ENCODE measurements around the gene CARHSP1.
"Not testable (repeated sequence)": the region's sequence is repeated elsewhere in the genome, so short reads cannot be mapped to it uniquely, and the experiment has no call there.

The CARHSP1 gene

DNA sequence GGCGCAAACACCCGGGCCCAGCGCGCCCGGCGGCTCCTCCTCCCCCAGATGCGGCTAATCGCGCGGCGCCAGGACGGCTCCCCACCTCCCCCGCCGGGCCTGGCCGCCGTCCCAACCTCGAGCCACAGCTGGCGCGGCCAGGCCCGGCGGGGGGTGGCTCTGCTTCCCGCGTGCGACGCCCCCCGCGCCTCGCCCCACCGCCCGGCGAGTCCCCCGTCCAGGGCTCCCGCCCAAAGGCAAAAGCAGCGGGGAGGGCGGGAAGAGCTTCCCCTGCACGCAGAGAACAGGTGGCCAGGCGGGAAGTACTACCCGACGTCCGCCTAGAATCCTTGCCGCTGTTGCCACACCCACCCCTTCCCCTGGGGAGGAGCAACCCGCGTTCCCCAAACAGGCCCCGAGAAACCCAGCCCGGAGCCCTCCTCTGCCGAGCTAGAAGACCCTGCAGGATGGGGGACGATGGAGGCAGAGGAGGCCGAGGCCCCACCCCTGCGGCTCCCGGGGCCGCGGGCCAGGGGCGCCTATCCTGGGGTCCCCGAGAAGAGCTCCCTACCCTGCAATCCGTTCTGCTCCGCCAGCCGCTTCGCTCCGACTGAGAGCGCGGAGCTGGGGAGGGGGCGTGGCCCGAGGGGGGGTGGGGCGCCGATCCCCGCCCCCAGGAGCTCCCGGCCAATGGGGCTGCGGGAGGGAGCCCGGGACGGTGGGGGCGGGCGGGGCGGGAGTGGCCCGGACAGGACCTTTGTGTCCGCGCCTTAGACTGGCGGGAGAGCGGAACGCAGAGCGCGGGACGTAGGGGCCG, at the start of gene CARHSP1:
TSS of gene CARHSP1 (minus strand) at position 591 of the 796 bp plus-strand sequence. CDS start 9,678 bp downstream, outside the sequence.
- peak; percentile 90 for DNase-seq

DNA sequence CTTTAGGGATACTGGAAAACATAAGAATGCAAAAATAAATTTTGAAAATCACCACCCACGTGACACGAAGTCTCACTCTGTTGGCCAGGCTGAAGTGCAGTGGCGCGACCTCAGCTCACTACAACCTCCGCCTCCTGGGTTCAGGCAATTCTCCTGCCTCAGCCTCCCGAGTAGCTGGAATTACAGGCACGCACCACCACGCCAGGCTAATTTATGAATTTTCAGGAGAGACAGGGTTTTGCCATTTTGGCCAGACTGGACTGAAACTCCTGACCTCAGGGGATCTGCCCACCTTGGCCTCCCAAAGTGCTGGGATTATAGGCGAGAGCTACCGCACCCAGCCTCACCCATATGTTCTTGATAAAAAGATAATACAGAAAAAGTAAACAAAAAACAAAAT, 48.5 kb upstream of the CARHSP1 start:
- DNase-seq: not testable (repeated sequence)

DNA sequence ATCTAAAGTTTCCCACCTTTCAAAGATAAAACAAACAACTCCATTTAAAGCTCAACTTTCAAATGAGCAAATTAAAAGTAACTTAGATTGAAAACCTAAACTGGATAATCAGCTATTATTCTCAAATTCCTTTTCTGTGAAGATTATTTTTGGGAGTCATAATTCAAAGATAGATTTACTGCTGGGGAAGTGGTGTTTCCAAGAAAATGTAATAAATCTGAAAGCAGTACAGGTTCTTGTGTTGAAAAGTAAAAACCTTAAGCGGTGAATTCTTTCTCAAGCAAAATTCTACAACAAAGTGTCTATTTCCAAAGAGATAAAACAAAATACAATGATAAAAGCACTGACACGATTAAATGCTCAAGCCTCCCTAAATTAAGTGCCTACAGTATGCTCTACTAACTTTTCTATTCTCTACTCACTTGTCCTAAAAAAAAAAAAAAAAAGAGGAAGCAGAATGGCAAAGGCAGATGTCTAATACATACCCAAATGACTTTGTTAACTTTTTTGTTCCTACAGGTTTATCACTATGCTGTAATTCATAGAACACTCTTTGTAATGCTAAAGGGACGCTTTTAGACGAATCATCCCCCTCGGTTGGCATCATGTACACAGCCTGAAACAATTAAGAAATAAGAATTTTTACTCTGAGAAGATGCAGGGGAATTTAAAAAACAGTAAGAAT, 47.9 kb upstream of the CARHSP1 start:
- DNase-seq: no peak

DNA sequence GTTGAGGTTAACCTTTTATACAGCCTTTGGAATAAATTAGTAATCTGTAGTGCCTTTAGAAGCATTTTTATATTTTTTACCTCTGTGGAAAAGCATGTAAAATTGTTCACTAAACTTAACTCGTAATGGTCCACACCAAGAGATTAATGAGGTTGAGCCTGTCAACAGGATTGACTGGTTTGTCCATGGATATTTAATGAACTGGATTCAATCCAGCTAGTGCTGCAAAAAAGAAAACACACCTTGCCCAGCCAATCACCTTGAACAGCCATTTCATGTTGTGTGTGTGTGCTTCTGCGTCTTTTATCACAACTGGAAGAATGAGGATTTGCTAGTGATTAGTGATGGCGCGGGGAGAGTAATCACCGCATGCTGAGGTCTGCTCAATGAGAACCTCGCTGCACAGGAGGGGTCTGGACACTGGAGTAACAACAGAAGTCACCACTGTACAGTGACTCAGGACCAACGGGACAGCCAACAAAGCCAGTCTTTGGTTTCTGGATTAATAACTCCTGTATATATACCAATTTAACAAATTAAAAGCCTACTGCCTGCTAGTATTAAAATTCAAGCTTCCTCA, 47.0 kb upstream of the CARHSP1 start:
- DNase-seq: no peak

DNA sequence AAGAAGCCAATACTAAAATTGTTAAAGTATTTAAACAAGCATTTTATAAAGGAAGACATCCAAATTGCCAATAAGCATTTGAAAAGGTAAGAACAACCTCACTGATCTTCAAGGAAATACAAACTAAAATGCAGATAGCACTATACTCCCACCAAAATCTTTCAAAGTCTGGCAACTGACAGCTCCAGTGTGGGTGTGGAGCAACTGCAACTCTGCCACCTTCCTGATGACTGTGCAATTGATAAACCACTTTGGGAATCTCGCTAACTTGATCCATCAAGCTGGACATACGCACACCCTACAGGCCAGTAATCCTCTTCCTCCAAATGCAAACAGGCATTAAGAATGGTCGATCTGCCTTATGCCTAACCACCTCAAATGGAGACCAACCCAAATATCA, 45.3 kb upstream of the CARHSP1 start:
- no peak for DNase-seq

DNA sequence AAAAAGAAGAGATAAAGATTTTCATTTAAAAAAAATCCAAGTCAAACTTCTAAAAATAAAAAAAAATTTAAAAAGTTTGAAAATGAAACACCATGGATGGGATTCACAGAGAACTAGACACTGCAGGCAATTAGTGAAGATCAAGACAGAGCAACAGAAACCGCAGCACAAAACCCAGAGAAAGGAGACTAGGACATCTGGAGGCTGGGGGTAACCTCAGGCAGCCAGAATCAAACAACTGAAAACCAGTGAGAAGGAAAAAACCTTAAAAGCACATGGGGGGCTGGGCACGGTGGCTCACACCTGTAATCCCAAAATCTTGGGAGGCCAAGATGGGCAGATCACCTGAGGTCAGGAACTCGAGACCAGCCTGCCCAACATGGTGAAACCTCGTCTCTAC, 44.0 kb upstream of the CARHSP1 start:
- DNase-seq: no peak

DNA sequence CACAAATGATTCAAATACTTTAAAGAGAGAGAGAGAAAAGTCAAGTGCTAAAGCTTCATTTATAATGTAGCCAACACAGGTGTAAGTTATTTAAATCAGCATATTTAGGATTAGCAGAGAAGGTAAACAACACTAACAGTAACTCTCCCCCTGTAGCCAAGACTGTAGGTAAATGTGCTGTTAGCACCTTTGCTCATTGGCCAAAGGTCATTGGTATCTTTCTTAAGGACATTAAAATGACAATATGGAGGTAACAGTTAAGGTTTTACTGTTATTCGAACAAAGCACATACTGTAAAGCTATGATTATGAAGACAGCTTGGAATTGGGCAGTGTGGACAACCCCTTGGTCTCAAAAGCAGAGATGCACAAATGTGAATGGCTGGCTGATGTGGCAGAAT, 42.0 kb upstream of the CARHSP1 start:
- no peak for DNase-seq

DNA sequence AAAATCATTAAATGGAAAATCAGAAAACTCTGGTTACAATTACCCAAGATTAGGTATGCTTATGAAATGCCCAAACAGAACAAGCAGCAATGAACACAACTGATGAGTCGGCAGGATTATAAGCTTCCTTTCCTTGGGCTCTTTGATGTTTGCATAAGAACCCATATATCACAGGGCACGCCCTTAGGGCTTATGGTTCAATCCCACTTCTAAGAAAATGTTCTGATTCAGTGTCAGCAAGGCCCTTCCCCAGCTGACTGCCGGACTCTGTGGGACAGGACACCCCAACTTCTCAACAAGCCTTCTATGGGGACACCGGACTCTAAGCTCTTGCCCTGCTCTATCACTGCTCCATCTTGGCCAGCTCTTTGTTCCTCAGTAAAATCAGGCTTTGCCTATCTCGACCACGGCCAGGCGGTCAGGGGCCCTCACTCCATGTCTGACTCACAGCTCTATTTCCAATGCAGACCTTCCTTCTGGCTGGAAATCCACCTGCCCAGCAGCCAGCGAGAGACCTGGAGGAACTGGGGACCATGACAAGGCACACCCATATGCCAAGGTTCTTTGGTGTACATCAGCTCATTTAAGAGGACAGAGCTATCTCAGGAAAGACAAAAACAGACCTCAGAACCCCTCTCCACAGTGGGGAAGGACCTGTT, 40.1 kb upstream of the CARHSP1 start:
- DNase-seq: no peak

DNA sequence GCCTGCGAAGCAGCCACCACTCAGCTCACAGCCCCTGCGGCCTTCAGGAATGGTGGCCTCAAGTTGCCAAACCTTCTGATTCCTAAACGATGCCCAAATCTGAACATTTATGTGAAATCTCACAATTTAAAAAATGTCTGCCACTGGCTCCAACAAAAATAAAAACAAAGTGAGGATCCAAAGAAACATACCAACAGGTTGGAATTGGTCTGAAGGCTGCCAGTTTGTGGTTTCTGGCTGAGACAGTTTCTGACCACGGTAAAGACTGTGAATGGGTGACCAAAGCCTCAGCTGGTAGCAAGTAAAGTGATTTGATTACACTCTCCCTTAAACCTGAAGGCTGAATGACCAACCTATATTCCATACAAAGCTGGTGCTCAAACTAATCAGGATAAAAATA, 38.3 kb upstream of the CARHSP1 start:
- no peak for DNase-seq

DNA sequence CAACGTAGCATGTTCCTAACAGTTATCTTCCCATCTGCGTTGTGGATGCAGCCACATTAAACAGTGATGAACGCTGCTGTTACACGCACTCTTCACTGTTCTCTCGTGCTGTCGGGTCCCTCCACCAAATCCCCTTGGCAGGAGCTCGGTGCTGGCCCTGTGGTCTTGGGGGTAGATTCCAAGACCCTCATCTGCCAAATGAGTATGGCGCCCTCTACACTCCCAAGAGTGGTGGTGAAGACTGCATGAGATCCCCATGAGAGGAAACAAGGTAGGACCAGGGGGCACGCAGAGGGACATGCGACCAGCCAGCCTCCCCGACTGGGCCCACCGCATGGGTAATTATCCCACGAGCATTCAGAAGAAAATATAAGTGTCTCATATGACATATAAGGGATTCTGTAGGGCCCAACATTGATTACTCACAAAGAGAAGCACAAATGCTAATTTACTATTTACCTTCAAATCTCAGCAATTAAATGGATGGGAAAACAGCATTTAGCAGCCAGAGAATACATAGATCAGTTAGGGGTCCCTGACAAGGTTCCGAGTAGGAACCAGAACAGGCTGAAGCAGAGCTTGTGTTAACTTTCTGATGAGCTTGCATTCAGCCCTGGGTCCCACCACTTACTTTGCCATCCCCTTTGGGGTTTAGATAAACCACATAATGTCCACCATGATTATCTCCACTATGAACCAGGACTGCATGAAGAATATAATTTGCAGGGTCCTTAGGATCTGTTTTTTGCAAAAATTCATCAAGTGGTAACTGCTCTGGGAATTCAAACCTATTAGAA, 37.2 kb upstream of the CARHSP1 start:
- DNase-seq: no peak

DNA sequence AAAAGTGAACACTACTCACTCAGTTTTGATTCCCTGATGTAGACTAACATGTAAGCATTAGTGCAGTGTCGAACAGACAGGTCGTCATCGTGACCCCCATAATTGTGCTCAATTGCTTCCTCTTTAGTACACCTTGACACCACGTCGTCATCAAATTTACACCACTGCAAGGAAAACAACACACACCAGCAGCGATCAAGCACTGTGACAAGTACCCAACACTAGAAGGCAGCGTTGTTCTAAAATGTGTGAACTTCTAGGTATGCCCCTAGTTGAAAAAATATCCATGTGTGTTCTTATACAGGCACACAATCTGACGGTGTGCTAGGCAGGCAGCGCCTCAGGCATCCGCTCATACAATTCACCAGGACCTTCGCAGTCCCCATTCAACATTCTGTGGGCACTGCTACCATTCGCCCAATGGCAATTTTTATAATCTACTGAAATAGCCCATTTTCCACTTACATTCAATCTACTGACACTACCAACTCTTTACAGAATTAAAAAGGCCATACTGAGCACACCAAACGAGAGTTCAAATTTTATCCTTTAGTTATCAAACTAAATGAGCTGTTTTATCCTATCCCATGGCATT, 36.5 kb upstream of the CARHSP1 start:
- DNase-seq: peak; percentile 39

DNA sequence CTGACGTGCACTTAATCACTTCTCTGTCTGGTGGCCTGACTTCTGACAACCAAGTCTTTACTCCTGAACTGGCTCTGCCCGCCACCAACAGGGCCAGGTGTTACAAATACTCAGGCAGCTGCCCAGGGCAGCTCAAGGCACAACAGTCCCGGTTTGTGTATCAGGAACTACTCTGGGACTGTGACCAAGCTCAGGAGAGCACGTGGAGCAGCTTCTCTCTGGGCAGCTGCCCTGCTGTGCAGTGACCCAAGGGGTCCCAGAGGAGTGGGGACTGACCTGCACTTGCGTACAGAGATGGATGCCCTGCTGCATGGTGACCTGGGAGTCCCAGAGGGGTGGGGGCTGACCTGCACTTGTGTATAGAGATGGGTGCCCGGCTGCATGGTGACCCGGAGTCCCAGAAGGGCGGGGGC, 35.2 kb upstream of the CARHSP1 start:
- no peak for DNase-seq

DNA sequence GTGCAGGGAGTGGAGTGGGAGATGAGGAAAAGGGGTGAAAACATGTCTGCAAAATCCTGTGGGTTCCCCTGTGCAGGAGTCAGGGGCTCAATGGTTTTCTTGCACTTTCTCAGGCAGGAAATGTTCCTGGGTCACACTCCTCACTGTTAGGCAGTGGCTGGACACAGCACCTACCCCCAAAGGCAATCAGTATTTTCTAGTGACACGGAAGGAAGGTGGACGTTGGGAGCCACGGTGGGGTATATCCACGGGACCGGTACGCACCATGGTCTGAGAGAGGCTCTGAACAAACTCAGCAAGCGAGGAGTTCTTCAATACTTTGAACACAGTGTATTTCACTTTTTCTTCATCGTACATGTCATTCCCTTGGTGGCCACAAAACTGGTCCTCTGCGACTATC, 34.2 kb upstream of the CARHSP1 start:
- no peak for DNase-seq

DNA sequence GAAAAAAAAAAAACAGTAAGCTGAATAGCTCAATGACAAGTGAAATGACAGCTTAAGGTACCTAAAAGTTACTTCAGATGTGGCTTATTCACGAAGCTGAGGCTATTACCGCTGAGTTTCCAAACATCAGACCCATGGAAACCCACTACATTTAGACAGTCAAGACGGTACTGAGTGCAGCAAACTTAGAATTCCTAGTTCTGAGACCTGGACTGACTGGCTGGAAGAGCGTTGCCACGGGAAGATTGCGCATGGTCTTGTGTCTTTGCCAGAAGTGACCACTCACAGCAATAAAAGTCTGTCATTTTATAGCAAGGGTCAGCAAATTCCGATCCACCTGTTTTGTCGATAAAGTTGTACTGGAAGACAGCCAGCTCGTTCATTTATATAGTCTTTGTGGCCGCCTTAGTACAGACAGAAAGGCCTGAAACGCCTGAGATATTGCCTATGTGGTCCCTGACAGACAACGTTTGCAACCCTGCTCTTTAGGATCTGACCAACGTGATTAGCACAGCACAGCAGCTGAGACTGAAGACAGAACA, 32.6 kb upstream of the CARHSP1 start:
- no peak for DNase-seq

DNA sequence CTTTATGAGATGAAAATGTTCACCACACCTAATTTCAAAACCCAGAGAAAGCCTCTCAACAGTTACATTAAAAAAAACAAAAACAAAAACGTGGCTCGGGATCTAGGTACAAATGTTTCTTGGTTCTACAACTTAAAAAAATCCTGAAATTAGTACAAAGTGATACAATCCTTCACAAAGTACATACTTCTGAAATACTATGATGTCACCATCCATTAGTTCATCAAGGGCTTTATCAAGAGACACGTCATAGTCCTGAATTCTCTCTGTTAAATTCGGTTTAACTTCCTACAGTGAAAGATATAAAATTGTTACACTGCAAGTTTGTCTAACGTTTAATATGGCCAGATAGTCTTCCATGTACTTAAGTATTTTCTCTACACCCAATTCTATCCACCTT, 31.5 kb upstream of the CARHSP1 start:
- DNase-seq: no peak

DNA sequence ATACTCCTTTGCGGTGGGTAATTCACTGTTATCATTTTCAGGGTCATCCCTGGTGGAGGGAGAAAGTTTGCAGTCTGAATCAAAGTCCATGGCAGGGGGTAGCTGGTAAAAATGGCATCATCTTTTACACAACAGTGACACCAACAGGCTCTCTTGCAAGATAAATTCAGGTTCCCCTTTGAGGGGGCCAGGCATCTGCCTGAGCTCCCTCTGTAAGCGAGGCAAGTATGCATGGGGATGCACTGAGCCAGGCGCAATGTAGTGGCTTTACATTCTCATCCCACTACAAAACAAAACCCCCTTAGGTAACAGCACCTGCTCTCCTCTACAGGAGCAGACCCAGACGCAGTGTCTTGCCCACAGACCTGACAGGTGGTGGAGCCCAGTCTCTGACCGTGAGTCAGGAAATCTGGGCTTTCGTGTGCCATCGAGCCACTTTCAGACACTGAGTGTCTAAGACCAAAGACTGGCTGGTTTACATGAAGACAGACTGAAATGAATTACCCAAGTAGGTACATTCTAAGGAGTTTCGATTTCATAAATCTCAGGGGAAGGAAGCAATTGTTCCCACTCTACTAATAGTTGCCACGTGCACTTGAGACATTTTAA, 31.0 kb upstream of the CARHSP1 start:
- no peak for DNase-seq

DNA sequence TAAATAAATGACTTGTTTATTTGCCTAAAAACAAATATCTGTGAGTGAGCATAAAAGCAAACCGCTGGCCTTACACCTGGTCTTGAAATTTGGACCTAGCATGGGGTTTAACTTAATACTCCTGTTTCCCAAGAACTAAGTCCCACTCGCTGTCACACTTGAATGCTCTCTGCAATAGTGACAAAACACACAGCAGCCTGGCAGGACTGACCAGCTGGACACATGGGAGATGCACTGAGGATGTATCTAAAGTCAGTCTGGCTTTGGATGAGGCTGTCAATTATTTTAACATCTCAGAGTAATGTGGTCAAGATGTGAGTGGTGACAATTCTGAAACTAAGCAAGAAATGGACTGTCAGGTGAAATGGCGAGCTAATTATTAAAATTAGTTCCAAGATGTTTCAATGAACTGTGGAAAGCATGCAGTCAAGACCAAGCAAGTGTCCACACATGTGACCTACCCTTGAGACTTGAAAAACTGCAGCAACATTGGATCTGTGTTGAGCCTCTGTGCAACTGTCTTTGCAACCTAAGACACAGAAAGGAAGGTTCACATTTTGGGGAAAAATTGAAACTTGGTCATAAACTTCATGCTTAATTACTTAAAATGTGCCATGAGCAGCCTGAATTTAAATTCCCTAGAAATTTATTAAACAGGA, 30.0 kb upstream of the CARHSP1 start:
- no peak for DNase-seq

DNA sequence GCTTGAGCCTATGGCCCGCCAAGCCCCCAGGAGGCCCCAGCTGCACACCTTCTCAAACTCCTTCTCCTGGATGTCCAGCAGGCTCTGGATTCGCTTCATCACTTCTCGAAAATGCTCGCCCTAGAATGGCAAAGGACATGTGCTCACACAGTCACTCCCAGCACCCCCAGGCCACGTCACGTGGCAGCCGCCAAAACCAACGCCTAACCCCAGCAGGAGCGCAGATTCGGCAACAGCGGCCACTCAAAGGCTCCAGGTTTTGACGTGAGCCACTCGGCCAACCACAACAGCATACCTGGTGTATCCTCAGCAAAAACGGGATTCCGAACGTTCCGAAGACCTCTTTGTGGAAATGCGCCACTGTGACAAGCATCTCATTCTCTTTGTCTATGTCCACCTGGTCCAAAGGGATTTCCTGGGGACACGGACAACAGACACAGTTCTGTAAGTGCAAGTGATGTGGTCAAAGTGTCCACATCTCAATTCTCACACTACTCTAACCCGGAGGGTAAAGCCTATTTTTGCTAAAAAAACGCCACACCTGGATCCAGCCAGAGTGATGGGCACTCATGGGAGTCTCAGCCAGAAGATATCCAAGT, 26.0 kb upstream of the CARHSP1 start:
- no peak for DNase-seq

DNA sequence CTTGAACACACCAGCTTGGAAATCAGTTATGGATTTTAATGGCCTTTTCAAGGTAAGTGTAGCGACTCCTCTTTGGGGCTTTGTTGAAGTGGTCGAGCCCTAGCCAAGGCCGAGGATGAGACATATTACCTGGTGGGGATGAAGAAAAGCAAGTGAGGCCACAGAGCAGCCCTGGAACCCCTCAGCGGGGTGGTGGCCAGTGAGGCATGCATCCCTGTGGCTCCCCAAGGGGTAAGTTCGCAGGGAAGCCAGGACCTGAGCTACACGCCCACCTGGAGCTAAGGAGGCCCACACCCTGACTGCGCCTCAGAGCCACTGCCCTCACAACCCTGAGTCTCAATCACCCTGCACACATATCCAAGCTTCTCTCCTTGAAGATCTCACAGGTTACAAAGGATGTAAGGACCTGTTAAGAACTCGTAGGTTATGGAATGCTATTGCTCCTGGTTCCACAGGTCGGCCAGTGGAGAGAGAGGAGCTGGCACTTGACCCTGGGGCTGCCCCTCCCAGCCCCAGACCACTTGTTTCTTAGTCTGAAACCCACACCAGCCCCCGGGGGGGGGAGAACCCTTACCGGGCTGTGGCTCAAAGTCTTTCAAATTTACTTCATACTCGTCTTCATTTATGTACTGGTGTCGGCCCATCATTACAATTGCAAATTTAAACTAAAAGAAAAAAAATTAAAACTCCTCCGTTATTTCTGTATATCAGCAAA, 25.3 kb upstream of the CARHSP1 start:
- no peak for DNase-seq

DNA sequence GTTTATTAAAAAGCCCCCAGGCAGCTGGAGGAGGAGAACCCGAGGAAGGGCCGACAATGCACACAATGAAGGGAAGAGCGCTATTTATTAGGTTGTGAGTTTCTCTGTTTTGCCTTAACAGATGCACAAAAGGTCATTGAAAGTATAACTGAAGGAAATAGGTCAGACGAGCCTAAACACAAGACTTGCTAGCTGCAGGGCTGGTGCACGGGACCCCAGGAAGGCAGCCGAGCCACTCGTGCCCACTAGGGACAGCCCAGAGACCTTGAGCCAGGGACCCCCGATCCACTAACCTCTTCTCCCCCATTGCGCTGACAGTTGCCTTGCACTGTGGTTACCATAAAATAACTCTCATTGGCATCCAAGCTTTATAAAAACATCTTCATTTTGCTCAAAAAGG, 24.6 kb upstream of the CARHSP1 start:
- DNase-seq: no peak

Measured in activated CD4-positive, alpha-beta T cell treated with anti-CD3 and anti-CD28 coated beads, Interleukin-10, Interleukin-2, amounts not matched to agents 100 ng/mL and 50 ng/mL, durations not matched to agents 16 hours and 8 hours (primary cell).